Activated CD4-positive, alpha-beta memory T cell treated with anti-CD3 and anti-CD28 coated beads, Interleukin-2, amount 10 ng/mL, durations not matched to agents 7 days and 5 days (primary cell): ENCODE measurements around the gene MFSD6. TPM values are rescaled to one million over a fixed set of nuclear protein-coding genes. Genes with fewer than 3 reads are reported as not detected.

ENCODE experiments used
- CTCF ChIA-PET: fragments of 350-600 bp; sonication (Branson Sonifier 250); formaldehyde crosslinking; loops from one replicate; lab custom pipeline; 2021; ENCODE audit warnings: antibody characterized with exemption, inconsistent platforms; lab: Charles Lee
- POLR2A ChIA-PET: fragments of 350-600 bp; sonication (Branson Sonifier 250); formaldehyde crosslinking; loops from one replicate; lab custom pipeline; 2021; ENCODE audit warnings: antibody characterized with exemption; lab: Charles Lee
- DNase-seq: peaks from one replicate; pipeline ENCODE4 v3.0.0-alpha.2; 2020
- H3K27ac Mint-ChIP-seq: one replicate; pipeline ENCODE4 v1.8.0; 2021; ENCODE audit warnings: mild to moderate bottlenecking, mixed read lengths
- H3K27me3 Mint-ChIP-seq: one replicate; pipeline ENCODE4 v1.8.0; 2021; ENCODE audit warnings: mixed read lengths
- H3K36me3 Mint-ChIP-seq: one replicate; pipeline ENCODE4 v1.8.0; 2021; ENCODE audit warnings: low read depth, mixed read lengths
- H3K4me1 Mint-ChIP-seq: one replicate; pipeline ENCODE4 v1.8.0; 2021; ENCODE audit warnings: mixed read lengths
- H3K4me3 Mint-ChIP-seq: one replicate; pipeline ENCODE4 v1.8.0; 2021; ENCODE audit warnings: mild to moderate bottlenecking, mixed read lengths
- H3K9me3 Mint-ChIP-seq: one replicate; pipeline ENCODE4 v1.8.0; 2021; ENCODE audit warnings: mixed read lengths
- total RNA-seq, 2 experiments: library from RNA; stranded (reverse); gene quantifications; one replicate each; pipeline ENCODE4 v1.2.3, GENCODE V29; 2021

Gene MFSD6
- total RNA-seq, 2 experiments from 2014 or later: 36.6 to 39.0 TPM

DNA sequence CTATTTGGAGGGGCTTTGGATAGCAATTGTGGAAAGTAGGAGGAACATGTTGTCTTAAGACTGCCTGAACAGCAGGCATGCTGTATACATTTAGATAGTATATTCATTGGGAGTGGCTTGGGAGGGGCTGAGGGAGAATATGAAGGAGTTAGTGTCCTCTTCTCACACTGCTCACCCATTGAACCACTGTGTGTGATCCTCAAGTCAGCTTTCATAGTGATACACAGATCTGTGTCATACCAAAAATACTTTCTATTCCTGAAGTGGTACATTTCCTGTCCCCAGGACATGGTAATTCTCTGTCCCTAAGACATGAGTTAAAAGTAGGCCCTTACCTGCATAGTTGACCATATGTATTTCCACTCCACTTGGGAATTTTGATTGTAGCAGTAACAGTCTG lies 116.8 kb downstream of the MFSD6 start:
- peaks cover 28% of the 10 kb centered on the region for H3K36me3 Mint-ChIP-seq
- ChIA-PET POLR2A (no interaction called here), CTCF (no interaction called here)
- peaks cover 49% of the 10 kb centered on the region for H3K4me1 Mint-ChIP-seq
- H3K9me3 Mint-ChIP-seq: no peaks in the 10 kb centered on the region
- H3K27ac Mint-ChIP-seq: no peak overlapping the region
- H3K4me3 Mint-ChIP-seq: no peak overlapping the region
- DNase-seq: no peak
- no peaks in the 10 kb centered on the region for H3K27me3 Mint-ChIP-seq

- H3K36me3 Mint-ChIP-seq: peaks cover 16% of the 10 kb centered on the region
- H3K27ac Mint-ChIP-seq: no peak overlapping the region
- DNase-seq: no peak
- POLR2A ChIA-PET: no interaction called here
- H3K9me3 Mint-ChIP-seq: no peaks in the 10 kb centered on the region
- no peaks in the 10 kb centered on the region for H3K27me3 Mint-ChIP-seq
- H3K4me3 Mint-ChIP-seq: no peak overlapping the region
- H3K4me1 Mint-ChIP-seq: peaks cover 47% of the 10 kb centered on the region
- CTCF ChIA-PET: no interaction called here
Observed at GRCh38 chr2:190526105-190526750, 118.1 kb downstream of the MFSD6 start.

- no peak overlapping the region for H3K4me3 Mint-ChIP-seq
- DNase-seq: no peak
- peaks cover 45% of the 10 kb centered on the region for H3K4me1 Mint-ChIP-seq
- CTCF ChIA-PET: no interaction called here
- H3K27ac Mint-ChIP-seq: no peak overlapping the region
- peaks cover 14% of the 10 kb centered on the region for H3K36me3 Mint-ChIP-seq
- H3K27me3 Mint-ChIP-seq: no peaks in the 10 kb centered on the region
- POLR2A ChIA-PET: no interaction called here
- H3K9me3 Mint-ChIP-seq: no peaks in the 10 kb centered on the region
Observed at GRCh38 chr2:190527214-190527613, 119.1 kb downstream of the MFSD6 start.

GRCh38 chr2:190527918-190528317 lies 119.8 kb downstream of the MFSD6 start:
- H3K9me3 Mint-ChIP-seq: no peaks in the 10 kb centered on the region
- CTCF ChIA-PET: no interaction called here

DNA sequence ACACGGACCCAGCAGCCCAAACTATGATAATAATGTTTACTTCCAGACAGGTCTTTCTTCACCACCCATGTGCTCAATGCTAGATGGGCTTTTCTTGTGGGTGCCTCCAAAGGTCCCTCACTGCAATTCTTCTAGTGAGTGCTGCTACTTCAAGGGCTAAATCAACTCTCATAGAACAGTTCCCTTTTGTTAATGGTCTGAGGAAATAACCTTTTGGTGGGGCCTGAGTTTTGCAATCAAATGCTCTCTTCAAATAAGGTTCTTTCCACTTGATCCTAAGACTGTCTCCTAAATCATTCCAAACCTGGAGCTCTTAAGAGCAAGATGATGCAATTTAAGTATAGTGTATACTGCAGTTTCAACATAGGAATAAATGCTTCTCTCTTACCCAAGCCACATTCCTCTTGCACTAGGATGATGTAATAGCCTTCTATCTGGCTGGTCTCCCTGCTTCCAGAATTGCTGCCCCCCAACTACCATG lies 120.4 kb downstream of the MFSD6 start:
- Mint-ChIP-seq H3K4me3 (no peak overlapping the region), H3K36me3 (peaks cover 14% of the 10 kb centered on the region), H3K9me3 (no peaks in the 10 kb centered on the region), H3K4me1 (peaks cover 58% of the 10 kb centered on the region), H3K27ac (no peak overlapping the region), H3K27me3 (no peaks in the 10 kb centered on the region)
- CTCF ChIA-PET: interaction anchor here (1.7 kb wide), 1 partner anchor 152 kb away, joined by 4 read pairs; no protein-coding TSS in a partner anchor
- DNase-seq: no peak
- POLR2A ChIA-PET: interaction anchor here (1.2 kb wide), 1 partner anchor 9 kb away, joined by 3 read pairs; no protein-coding TSS in a partner anchor

More at GRCh38 chr2:190527918-190528317, 119.8 kb downstream of the MFSD6 start:
- no peak for DNase-seq
- peaks cover 14% of the 10 kb centered on the region for H3K36me3 Mint-ChIP-seq
- POLR2A ChIA-PET: no interaction called here
- no peak overlapping the region for H3K27ac Mint-ChIP-seq
- no peaks in the 10 kb centered on the region for H3K27me3 Mint-ChIP-seq
- peaks cover 52% of the 10 kb centered on the region for H3K4me1 Mint-ChIP-seq
- H3K4me3 Mint-ChIP-seq: no peak overlapping the region

DNA sequence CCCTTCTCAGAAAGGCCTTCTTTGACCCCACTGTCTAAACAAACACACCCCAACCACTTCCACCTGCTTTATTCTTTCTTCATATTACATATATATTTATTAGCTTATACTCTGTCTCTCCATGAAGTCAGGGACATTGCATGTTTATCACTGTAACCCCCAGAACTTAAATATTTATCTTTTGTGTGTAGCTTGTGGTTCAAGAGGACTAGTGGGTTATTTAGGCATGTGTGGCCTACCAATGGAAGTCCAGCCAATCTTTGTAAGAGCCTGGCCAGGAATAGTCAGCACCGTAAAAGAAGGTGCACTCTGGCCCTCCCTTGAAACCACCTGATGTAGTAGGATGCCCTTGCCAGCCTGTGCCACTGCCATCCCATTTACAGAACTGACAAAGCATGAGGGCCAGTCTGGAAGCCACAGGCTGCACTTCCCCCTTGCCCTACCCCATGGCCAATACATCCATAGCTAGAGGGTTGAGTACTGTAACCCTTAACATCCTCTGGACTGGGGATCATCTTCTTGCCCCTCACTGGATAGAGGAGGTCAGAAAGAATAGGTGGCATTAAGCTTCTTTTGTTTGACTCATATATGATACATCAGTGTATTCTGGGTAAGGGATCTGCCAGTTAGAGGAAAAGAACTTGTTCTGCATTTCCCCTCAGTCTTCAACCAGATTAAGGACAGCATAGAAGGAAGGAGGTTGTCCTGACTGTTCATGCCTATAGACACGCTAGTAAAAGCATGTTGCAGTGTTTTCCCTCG lies 121.5 kb downstream of the MFSD6 start:
- Mint-ChIP-seq H3K9me3 (no peaks in the 10 kb centered on the region), H3K4me3 (no peak overlapping the region), H3K27ac (no peak overlapping the region), H3K27me3 (no peaks in the 10 kb centered on the region), H3K4me1 (peaks cover 61% of the 10 kb centered on the region), H3K36me3 (peaks cover 9% of the 10 kb centered on the region)
- ChIA-PET POLR2A (interaction anchor here (0.7 to 1.2 kb wide), 2 partner anchors 10 to 12 kb away, joined by 3 read pairs; no protein-coding TSS in a partner anchor), CTCF (interaction anchor here (1.7 kb wide), 1 partner anchor 151 kb away, joined by 4 read pairs; no protein-coding TSS in a partner anchor)
- no peak for DNase-seq

DNA sequence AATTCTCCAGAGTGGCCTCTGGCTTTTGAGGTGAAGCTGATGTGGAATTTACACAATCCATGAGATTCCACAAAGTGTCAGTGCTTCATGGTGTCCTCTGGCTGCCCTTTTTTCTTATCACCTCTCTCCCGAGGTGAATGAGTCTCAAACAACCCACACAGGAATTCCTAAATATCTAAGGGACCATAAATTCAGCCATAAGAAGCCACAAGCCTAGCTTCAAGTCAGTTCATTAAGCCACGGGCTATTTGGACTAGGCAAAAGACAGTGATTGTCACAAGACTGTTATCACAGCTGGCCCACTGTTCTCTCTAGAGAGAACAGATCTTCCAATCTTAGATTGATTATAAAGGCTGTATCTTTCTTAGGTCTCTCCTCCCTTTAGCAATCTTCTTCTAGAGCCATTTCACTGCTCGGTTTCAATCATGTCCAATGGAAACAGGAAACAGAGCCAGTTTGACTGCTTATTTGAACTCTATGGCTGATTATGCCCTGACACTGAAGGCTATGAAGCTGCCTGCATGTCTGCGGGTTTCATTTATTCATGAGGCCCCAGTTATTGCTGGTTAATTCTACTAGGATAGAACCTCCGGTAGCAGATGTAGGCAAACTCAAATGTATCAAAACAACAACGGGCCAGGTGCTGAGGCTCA lies 122.2 kb downstream of the MFSD6 start:
- Mint-ChIP-seq H3K4me3 (no peak overlapping the region), H3K36me3 (peaks cover 9% of the 10 kb centered on the region), H3K27ac (no peak overlapping the region), H3K4me1 (peaks cover 56% of the 10 kb centered on the region), H3K27me3 (no peaks in the 10 kb centered on the region), H3K9me3 (no peaks in the 10 kb centered on the region)
- CTCF ChIA-PET: interaction anchor here (1.7 kb wide), 1 partner anchor 150 kb away, joined by 4 read pairs; no protein-coding TSS in a partner anchor
- POLR2A ChIA-PET: interaction anchor here (1.2 to 1.5 kb wide), 2 partner anchors 10 to 123 kb away, joined by 3 read pairs; no protein-coding TSS in a partner anchor
- DNase-seq: no peak

GRCh38 chr2:190532581-190532980 lies 124.4 kb downstream of the MFSD6 start:
- H3K36me3 Mint-ChIP-seq: peaks cover 30% of the 10 kb centered on the region
- peak overlapping the region; percentile 99 for H3K27ac Mint-ChIP-seq
- peaks cover 9% of the 10 kb centered on the region for H3K9me3 Mint-ChIP-seq
- H3K4me1 Mint-ChIP-seq: peaks cover 62% of the 10 kb centered on the region
- peak overlapping the region; percentile 24 for H3K4me3 Mint-ChIP-seq
- ChIA-PET POLR2A (interaction anchor here (0.7 to 3.1 kb wide), 10 partner anchors 12 to 361 kb away, joined by 3 to 30 read pairs (median 22); partner anchors contain the start of gene GLS), CTCF (interaction anchor here (0.9 kb wide), 1 partner anchor 11 kb away, joined by 3 read pairs; no protein-coding TSS in a partner anchor)
- H3K27me3 Mint-ChIP-seq: no peaks in the 10 kb centered on the region
- DNase-seq: no peak

DNA sequence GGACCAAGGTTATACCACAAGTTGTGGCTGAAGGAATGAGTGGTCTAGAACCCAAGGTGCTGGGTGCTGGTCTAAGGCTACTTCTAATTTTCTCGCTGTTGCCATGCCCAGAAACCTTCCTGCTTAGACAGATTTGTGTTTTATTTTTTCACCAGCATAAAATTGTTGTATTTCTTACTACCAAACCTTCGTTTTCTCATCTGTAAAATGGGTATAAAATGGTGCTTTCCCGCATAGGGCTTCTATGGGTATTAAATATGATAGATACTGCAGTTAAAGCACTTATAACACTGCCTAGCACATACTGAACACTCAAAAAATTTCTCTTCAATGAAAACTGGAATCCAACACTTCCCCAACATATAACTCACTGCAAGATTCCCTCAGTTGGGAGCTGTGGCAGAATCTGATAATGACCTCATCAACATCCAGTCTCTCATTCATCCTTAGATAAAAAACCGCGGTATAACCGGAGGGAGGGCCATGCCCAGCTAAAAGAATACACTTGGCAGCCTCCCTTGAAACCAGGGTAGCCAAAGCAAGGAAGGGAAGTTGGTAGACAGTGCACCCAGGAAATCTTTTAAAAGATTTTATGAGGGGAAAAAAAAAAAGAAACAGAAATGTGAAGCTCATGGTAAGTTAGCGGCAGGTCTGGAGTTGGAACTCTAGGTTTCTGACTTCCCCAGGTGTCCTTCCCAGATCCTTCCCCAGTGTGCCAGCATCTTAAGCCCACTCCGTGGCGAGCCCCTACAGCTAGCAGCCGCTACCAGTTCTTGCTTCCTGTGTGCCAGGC lies 125.2 kb downstream of the MFSD6 start:
- peaks cover 36% of the 10 kb centered on the region for H3K36me3 Mint-ChIP-seq
- no peaks in the 10 kb centered on the region for H3K27me3 Mint-ChIP-seq
- ChIA-PET POLR2A (interaction anchor here (0.7 to 3.1 kb wide), 27 partner anchors 13 to 771 kb away, joined by 3 to 43 read pairs (median 6); partner anchors contain the start of genes GLS, INPP1, MFSD6 and NAB1), CTCF (interaction anchor here (0.9 to 1.5 kb wide), 2 partner anchors 12 to 147 kb away, joined by 3 to 9 read pairs; no protein-coding TSS in a partner anchor)
- H3K4me1 Mint-ChIP-seq: peaks cover 60% of the 10 kb centered on the region
- H3K4me3 Mint-ChIP-seq: peak overlapping the region; percentile 83
- H3K9me3 Mint-ChIP-seq: peaks cover 14% of the 10 kb centered on the region
- no peak for DNase-seq
- H3K27ac Mint-ChIP-seq: peak overlapping the region; percentile 99

- peak overlapping the region; percentile 83 for H3K4me3 Mint-ChIP-seq
- peaks cover 42% of the 10 kb centered on the region for H3K36me3 Mint-ChIP-seq
- peak; percentile 73 for DNase-seq
- peaks cover 58% of the 10 kb centered on the region for H3K4me1 Mint-ChIP-seq
- H3K9me3 Mint-ChIP-seq: peaks cover 20% of the 10 kb centered on the region
- no peaks in the 10 kb centered on the region for H3K27me3 Mint-ChIP-seq
- ChIA-PET POLR2A (interaction anchor here (0.7 to 3.1 kb wide), 31 partner anchors 14 to 876 kb away, joined by 3 to 43 read pairs (median 5); partner anchors contain the start of genes GLS, INPP1, MFSD6 and NAB1), CTCF (interaction anchor here (1.1 to 1.5 kb wide), 2 partner anchors 116 to 146 kb away, joined by 3 to 9 read pairs; no protein-coding TSS in a partner anchor)
- H3K27ac Mint-ChIP-seq: peak overlapping the region; percentile 99
Observed at GRCh38 chr2:190533968-190534309, 125.8 kb downstream of the MFSD6 start.

- no peaks in the 10 kb centered on the region for H3K27me3 Mint-ChIP-seq
- CTCF ChIA-PET: interaction anchor here (1.1 to 1.5 kb wide), 2 partner anchors 116 to 145 kb away, joined by 3 to 9 read pairs; no protein-coding TSS in a partner anchor
- H3K4me1 Mint-ChIP-seq: peaks cover 55% of the 10 kb centered on the region
Observed at GRCh38 chr2:190534310-190535120, 126.4 kb downstream of the MFSD6 start, which contains the start of gene NEMP2. NEMP2 (minus strand) TSS chr2:190534722; CDS start chr2:190534655, 67 bp downstream.

More at GRCh38 chr2:190534310-190535120, 126.4 kb downstream of the MFSD6 start, which contains the start of gene NEMP2:
- Mint-ChIP-seq H3K9me3 (peaks cover 24% of the 10 kb centered on the region), H3K36me3 (peaks cover 46% of the 10 kb centered on the region), H3K27ac (peak within 1 kb of the TSS; percentile 99), H3K4me3 (peak within 1 kb of the TSS; percentile 89)
- POLR2A ChIA-PET: interaction anchor here (0.7 to 3.1 kb wide), 34 partner anchors 14 to 877 kb away, joined by 3 to 43 read pairs (median 4); partner anchors contain the start of genes GLS, INPP1, MFSD6 and NAB1
- peak; percentile 83 for DNase-seq
